Measurements from ENCODE around the gene FXYD5.

DNA sequence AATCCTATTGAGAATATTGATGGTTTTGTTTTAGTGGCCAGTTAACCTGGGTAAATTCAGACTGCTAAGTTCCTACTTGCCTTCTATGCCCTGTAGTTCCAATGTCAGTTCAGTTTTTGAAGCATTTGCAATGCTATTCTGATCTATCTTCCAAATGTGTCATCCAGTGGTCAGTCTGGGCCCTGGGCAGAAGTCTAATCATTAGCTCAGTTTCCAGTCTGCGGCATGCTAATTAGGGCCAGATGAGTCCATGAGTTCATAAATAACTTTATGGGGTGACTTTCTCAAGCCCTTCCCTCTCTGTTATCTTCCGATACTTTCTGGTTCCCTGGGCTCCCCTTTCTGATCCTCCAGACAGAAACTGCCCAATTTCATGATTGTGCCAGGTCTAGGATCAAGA is 41.3 kb downstream of the FXYD5 start:
- TF ChIP-seq, protein P1, sequence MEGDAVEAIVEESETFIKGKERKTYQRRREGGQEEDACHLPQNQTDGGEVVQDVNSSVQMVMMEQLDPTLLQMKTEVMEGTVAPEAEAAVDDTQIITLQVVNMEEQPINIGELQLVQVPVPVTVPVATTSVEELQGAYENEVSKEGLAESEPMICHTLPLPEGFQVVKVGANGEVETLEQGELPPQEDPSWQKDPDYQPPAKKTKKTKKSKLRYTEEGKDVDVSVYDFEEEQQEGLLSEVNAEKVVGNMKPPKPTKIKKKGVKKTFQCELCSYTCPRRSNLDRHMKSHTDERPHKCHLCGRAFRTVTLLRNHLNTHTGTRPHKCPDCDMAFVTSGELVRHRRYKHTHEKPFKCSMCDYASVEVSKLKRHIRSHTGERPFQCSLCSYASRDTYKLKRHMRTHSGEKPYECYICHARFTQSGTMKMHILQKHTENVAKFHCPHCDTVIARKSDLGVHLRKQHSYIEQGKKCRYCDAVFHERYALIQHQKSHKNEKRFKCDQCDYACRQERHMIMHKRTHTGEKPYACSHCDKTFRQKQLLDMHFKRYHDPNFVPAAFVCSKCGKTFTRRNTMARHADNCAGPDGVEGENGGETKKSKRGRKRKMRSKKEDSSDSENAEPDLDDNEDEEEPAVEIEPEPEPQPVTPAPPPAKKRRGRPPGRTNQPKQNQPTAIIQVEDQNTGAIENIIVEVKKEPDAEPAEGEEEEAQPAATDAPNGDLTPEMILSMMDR (IDR thresholded peaks at IDR 0.05): no peak
- TF ChIP-seq EP300 (IDR thresholded peaks at IDR 0.05) (no peak), POLR2AphosphoS5 (IDR thresholded peaks at IDR 0.05) (no peak), POLR2A (IDR thresholded peaks at IDR 0.05) (no peak)
